Activated CD8-positive, alpha-beta T cell treated with anti-CD3 and anti-CD28 coated beads, Interleukin-2, amount 10 ng/mL, durations not matched to agents 7 days and 5 days (primary cell): ENCODE measurements around the gene LAMTOR1. TPM values are rescaled to one million over a fixed set of nuclear protein-coding genes. Genes with fewer than 3 reads are reported as not detected.

Experiments used
- ATAC-seq: fragments of 150-1000 bp; cut with Tn5 transposase; one replicate; pipeline ENCODE4 v1.10.0; 2021; ENCODE audit warnings: moderate library complexity
- CTCF ChIA-PET: fragments of 350-600 bp; sonication (Branson Sonifier 250); formaldehyde crosslinking; loops from one replicate; lab custom pipeline; 2021; ENCODE audit warnings: antibody characterized with exemption; lab: Charles Lee
- POLR2A ChIA-PET: fragments of 350-600 bp; sonication (Branson Sonifier 250); formaldehyde crosslinking; loops from one replicate; lab custom pipeline; 2021; ENCODE audit warnings: antibody characterized with exemption; lab: Charles Lee
- DNase-seq: peaks from one replicate; pipeline ENCODE4 v3.0.0-alpha.2; 2020
- H3K27ac Mint-ChIP-seq: one replicate; pipeline ENCODE4 v1.8.0; 2021; ENCODE audit warnings: mild to moderate bottlenecking, mixed read lengths
- H3K27me3 Mint-ChIP-seq: one replicate; pipeline ENCODE4 v1.8.0; 2021; ENCODE audit warnings: low read depth, mixed read lengths
- H3K36me3 Mint-ChIP-seq: one replicate; pipeline ENCODE4 v1.8.0; 2021; ENCODE audit warnings: low read depth, mixed read lengths
- H3K4me1 Mint-ChIP-seq: one replicate; pipeline ENCODE4 v1.8.0; 2021; ENCODE audit warnings: low read depth, mixed read lengths
- H3K4me3 Mint-ChIP-seq: one replicate; pipeline ENCODE4 v1.8.0; 2021; ENCODE audit warnings: mild to moderate bottlenecking, mixed read lengths
- H3K9me3 Mint-ChIP-seq: one replicate; pipeline ENCODE4 v1.8.0; 2022; ENCODE audit warnings: mixed read lengths; ENCODE audit not compliant: insufficient read depth
- total RNA-seq, 2 experiments: library from RNA; stranded (reverse); gene quantifications; one replicate each; pipeline ENCODE4 v1.2.3, GENCODE V29; 2021

Gene LAMTOR1
- total RNA-seq, 2 experiments from 2014 or later = 72.7 to 77.0 TPM

DNA sequence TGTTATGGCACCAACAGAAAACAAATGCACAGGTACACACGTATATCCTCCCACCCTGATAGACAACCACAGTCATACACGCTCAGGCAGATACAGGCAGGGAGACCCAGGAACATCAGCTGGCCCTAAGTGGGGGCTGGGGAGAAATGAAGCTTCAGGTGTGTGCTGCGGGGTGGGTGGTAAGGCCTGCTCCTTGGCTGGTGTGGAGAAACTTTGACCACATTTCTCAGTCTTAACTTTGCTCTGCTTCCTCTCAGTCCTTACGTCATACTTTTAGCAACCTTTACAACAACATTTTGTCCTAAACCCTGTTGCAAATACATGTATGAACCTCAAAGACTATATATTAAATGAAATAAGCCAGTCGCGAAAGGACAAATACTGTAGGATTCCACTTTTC lies 16.1 kb upstream of the LAMTOR1 start:
- H3K4me1 Mint-ChIP-seq = peaks cover 6% of the 10 kb centered on the region
- no peak overlapping the region for H3K27ac Mint-ChIP-seq
- CTCF ChIA-PET = interaction anchor here (2.2 kb wide), 1 partner anchor 25 kb away, joined by 7 read pairs; no protein-coding TSS in a partner anchor
- H3K36me3 Mint-ChIP-seq = no peaks in the 10 kb centered on the region
- H3K9me3 Mint-ChIP-seq = no peaks in the 10 kb centered on the region
- ATAC-seq = no peak
- H3K4me3 Mint-ChIP-seq = no peak overlapping the region
- no peak for DNase-seq
- POLR2A ChIA-PET = interaction anchor here (0.7 kb wide), 1 partner anchor 19 kb away, joined by 4 read pairs; no protein-coding TSS in a partner anchor
- no peaks in the 10 kb centered on the region for H3K27me3 Mint-ChIP-seq

DNA sequence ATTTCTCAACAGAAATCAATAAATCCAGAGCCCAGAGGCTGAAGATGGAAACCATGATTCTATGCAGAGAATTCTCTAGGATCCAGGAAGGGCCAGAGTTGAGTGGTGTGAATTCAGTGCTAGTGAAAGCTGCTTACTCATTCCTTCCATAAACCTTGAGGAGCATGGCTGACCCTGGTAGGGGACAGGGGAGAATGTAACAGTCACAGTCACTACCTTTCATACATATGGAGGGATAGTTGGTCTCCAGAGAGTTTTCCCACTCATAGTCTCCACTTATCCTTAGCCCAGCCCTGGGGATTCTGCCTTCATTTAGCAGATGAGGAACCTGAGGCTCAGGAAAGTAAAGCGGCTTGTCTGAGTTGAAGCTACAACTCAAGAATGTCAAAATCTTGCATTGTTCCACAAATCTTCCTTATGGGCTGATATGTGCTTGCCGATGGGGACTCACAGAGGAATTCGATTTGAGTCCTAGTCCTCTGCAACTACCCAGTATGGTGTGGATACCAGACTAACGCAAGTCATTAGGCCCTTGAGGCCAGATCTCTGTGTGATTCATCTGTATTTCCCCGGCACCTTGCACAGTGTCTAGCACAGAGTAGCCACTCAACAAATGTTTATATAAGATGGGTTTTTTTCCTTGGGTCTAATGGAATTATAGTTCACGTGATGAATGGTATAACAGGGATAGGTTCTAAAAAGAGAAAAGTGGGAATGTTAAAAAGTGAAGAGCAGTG lies 13.1 kb upstream of the LAMTOR1 start:
- H3K36me3 Mint-ChIP-seq = peaks cover 2% of the 10 kb centered on the region
- ChIA-PET POLR2A (no interaction called here), CTCF (interaction anchor here (1.0 to 2.7 kb wide), 2 partner anchors 9 to 28 kb away, joined by 3 to 9 read pairs; no protein-coding TSS in a partner anchor)
- H3K9me3 Mint-ChIP-seq = no peaks in the 10 kb centered on the region
- H3K4me1 Mint-ChIP-seq = peaks cover 22% of the 10 kb centered on the region
- ATAC-seq (no peak), DNase-seq (no peak)
- no peaks in the 10 kb centered on the region for H3K27me3 Mint-ChIP-seq
- no peak overlapping the region for H3K4me3 Mint-ChIP-seq
- no peak overlapping the region for H3K27ac Mint-ChIP-seq

DNA sequence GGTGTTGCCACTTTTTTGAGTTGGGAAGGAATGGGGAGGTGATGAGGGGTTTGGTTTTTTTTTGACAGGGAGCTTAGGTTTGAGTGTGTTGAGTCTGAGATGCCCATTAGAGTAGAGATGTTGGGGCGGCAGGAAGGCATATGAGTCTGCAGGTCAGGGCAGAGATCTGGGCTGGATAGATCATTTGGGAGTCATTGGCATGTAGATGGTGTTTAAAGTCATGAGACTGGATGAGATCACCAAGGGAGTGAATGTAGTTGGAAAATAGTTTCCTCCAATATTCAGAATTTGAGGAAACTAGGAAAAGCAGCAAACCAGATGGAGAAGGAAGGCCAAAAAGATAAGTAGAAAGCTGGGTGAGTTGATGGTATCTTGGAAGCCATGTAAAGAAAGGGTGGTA lies 11.5 kb upstream of the LAMTOR1 start:
- no peak overlapping the region for H3K4me3 Mint-ChIP-seq
- ATAC-seq (no peak), DNase-seq (no peak)
- ChIA-PET CTCF (interaction anchor here (2.7 kb wide), 1 partner anchor 29 kb away, joined by 9 read pairs; no protein-coding TSS in a partner anchor), POLR2A (no interaction called here)
- H3K9me3 Mint-ChIP-seq = no peaks in the 10 kb centered on the region
- H3K4me1 Mint-ChIP-seq = peaks cover 26% of the 10 kb centered on the region
- H3K27ac Mint-ChIP-seq = no peak overlapping the region
- no peaks in the 10 kb centered on the region for H3K27me3 Mint-ChIP-seq
- H3K36me3 Mint-ChIP-seq = peaks cover 8% of the 10 kb centered on the region

DNA sequence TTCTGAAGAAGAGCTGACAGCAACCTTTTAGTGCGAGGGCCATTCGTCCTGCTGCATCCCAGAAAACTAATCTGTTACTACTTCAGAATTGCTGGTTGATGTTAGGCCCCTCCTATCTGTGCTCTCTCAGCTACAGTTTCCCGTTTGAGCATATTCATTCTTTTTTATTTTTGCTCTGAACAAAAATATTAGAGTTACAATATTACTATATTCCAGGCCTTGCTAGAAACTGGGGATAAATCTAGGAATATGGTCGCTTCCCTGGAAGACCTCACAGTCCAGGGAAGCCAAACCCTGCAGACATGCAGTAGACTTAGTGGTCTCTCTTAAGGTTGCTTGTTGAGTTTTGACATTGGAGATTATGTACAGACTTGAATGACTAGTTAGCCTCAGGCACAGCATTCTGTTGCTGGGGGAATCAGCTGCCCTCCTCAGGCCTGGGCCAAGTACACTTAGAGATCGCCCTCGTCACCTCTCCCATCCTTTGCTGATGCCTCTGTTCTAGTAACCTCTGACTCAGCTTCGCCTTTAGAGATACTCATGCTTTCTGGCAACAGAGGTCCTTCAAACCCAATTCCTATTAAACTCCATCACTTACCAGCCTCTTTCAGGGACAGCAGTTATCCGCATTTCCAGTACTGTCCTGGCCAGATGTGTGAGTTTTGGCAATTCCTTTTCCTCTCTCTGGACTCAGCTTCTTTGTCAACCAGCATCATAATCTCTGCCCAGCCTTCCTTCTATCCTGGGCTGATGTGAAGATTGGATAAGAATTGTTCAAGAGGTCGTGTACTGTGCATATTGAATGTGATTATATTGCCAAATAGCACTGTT lies 10.1 kb upstream of the LAMTOR1 start:
- ChIA-PET CTCF (interaction anchor here (1.1 to 3.7 kb wide), 6 partner anchors 11 to 321 kb away, joined by 3 to 25 read pairs (median 6); partner anchors contain the start of gene CLPB), POLR2A (interaction anchor here (0.6 to 3.6 kb wide), 16 partner anchors 11 to 1894 kb away, joined by 3 to 45 read pairs (median 4); partner anchors contain the start of genes INPPL1, LAMTOR1, RNF121 and XNDC1N)
- ATAC-seq (no peak), DNase-seq (no peak)
- no peaks in the 10 kb centered on the region for H3K9me3 Mint-ChIP-seq
- H3K36me3 Mint-ChIP-seq = peaks cover 8% of the 10 kb centered on the region
- no peaks in the 10 kb centered on the region for H3K27me3 Mint-ChIP-seq
- H3K27ac Mint-ChIP-seq = peak overlapping the region; percentile 100
- peak overlapping the region; percentile 95 for H3K4me3 Mint-ChIP-seq
- H3K4me1 Mint-ChIP-seq = peaks cover 20% of the 10 kb centered on the region

DNA sequence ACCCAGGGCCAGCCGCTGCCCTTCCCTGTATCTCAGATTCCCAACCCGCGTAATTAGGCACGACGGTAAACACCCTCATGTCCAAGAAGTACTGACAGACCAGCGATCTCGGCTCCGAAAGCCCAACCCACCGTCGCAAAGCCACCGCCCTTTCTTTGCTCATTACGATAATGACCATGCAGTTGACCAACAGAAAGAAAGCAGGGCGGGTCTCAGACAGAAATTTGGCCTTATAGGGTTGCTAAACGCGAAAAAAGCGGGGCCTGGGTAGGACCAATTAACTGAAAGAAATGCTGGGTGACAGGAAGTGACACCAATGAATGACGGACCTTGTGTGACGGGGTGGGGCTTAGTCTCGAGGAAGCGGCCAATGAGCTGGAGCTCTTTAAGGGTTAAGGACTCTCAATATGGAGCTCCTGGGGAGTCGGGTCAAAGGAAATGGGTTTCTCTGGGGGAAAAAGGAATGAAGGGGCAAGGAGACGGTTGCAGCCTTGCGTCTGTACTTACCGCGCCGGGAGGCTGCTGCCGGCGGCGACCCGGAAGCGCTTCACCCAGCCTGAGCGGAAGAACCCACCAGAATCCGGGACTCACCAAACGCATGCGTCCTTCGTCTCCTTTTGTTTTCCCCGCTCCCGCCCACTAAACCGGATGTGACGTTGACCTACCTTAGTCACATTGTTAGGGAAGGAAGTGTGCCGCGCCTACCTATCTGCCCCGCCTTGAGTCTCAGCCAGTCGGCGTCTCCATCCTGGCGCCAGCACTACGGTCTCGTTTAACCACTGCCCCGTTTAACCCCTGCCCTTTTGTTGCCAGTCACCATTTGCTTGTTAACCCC lies 9.3 kb upstream of the LAMTOR1 start, which contains the start of gene ANAPC15:
TSS of gene ANAPC15 (minus strand) at position 553 of the 835 bp plus-strand sequence. CDS start 1,419 bp downstream, outside the sequence.
- H3K36me3 Mint-ChIP-seq = peaks cover 8% of the 10 kb centered on the region
- peak within 1 kb of the TSS; percentile 95 for H3K4me3 Mint-ChIP-seq
- CTCF ChIA-PET = interaction anchor here (1.1 to 3.7 kb wide), 6 partner anchors 10 to 322 kb away, joined by 3 to 25 read pairs (median 6); partner anchors contain the start of gene CLPB
- H3K4me1 Mint-ChIP-seq = peaks cover 20% of the 10 kb centered on the region
- no peaks in the 10 kb centered on the region for H3K9me3 Mint-ChIP-seq
- DNase-seq = peak; percentile 100
- ATAC-seq = peak; percentile 93
- no peaks in the 10 kb centered on the region for H3K27me3 Mint-ChIP-seq
- POLR2A ChIA-PET = interaction anchor here (0.6 to 3.6 kb wide), 17 partner anchors 11 to 1895 kb away, joined by 3 to 45 read pairs (median 4); partner anchors contain the start of genes INPPL1, LAMTOR1, RNF121 and XNDC1N
- peak within 1 kb of the TSS; percentile 100 for H3K27ac Mint-ChIP-seq

DNA sequence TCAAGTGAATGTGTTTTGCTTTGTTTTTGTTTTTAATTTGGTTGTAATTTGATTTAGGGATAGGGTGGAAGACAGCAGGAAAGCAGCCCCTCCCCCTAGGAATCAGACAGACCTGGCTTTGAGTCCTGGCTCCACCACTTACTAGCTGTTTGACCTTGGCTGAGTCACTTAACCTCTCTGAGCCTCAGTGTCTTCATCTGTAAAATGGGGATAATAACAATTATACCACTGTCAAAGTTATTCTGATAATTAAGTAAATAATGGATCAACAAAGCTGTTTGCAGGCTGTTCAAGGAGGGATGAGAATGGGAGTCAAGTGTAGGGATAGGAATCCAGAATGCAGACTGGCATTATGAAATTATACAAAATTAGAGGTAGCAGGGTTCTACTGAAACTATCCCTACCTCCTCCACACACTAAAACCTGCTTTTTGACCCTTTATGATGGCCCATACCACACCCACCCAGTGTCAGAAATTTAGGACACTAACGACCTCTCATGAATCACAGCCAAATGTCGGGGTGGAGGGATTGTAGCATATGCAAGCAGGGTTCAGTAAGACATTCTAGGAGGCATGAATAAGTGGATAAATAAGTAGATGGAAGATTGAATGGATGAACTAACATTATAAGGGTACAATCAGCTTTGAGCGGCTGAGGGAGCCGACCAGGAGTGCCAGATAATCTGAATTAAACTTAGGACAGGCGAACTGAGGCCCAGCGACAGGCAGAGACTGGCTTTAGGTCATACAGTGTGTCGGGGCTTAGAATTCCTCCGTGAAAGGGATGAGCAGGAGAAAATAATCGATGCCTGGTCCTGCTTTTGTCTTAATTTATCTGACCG lies 8.4 kb upstream of the LAMTOR1 start:
- Mint-ChIP-seq H3K27ac (peak overlapping the region; percentile 100), H3K36me3 (peaks cover 8% of the 10 kb centered on the region), H3K4me1 (peaks cover 20% of the 10 kb centered on the region), H3K9me3 (no peaks in the 10 kb centered on the region), H3K4me3 (peak overlapping the region; percentile 95), H3K27me3 (no peaks in the 10 kb centered on the region)
- no peak for ATAC-seq
- no peak for DNase-seq
- POLR2A ChIA-PET = interaction anchor here (0.9 to 3.6 kb wide), 10 partner anchors 10 to 319 kb away, joined by 3 to 45 read pairs (median 4); partner anchors contain the start of genes LAMTOR1, RNF121 and XNDC1N
- CTCF ChIA-PET = interaction anchor here (1.1 to 3.7 kb wide), 7 partner anchors 9 to 323 kb away, joined by 3 to 25 read pairs (median 4); partner anchors contain the start of gene CLPB

DNA sequence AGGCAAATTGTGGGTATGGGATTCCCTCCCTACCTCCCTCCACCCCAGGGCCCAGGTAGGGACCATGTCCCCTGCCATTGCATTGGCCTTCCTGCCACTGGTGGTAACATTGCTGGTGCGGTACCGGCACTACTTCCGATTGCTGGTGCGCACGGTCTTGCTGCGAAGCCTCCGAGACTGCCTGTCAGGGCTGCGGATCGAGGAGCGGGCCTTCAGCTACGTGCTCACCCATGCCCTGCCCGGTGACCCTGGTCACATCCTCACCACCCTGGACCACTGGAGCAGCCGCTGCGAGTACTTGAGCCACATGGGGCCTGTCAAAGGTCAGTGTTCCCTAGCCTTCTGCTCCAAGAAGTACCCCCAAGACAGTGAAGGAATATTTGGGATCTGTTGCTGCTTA lies 2.8 kb upstream of the LAMTOR1 start, which contains the start of gene TOMT:
TSS of gene TOMT (plus strand) at position 37 of the 400 bp plus-strand sequence. CDS start at position 65, 28 bp downstream.
- peaks cover 30% of the 10 kb centered on the region for H3K4me1 Mint-ChIP-seq
- DNase-seq (no peak), ATAC-seq (no peak)
- H3K27ac Mint-ChIP-seq = no peak within 1 kb of the TSS
- no peaks in the 10 kb centered on the region for H3K9me3 Mint-ChIP-seq
- H3K4me3 Mint-ChIP-seq = no peak within 1 kb of the TSS
- no peaks in the 10 kb centered on the region for H3K27me3 Mint-ChIP-seq
- ChIA-PET CTCF (interaction anchor here (0.8 to 1.8 kb wide), 3 partner anchors 14 to 81 kb away, joined by 4 read pairs; no protein-coding TSS in a partner anchor), POLR2A (interaction anchor here (0.7 to 1.4 kb wide), 2 partner anchors 11 to 1027 kb away, joined by 3 read pairs; no protein-coding TSS in a partner anchor)
- peaks cover 23% of the 10 kb centered on the region for H3K36me3 Mint-ChIP-seq

DNA sequence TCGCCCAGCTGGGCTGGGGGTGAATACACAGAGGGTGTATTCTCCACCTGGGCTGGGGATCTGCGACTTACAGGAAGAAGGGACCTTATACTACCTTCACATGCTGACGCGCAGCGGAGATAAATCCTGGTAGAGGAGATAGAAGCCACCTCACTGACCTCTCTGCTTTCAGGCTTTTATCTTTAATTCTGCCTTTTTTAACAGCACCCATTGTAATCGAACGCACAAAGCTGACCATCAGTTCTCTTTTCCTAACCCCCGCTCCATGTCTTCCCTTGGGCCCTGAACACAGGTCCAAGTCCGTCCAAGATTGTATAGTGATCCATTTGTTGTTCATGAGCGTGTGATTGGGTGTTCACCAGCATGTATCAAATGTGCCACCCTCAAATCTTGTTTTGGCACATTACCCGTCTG lies 664 bp upstream of the LAMTOR1 start:
- ChIA-PET CTCF (interaction anchor here (0.8 kb wide), 1 partner anchor 78 kb away, joined by 3 read pairs; no protein-coding TSS in a partner anchor), POLR2A (interaction anchor here (5.4 kb wide), 1 partner anchor 8 kb away, joined by 45 read pairs; the partner anchor contains the start of gene ANAPC15)
- Mint-ChIP-seq H3K27me3 (no peaks in the 10 kb centered on the region), H3K4me1 (peaks cover 38% of the 10 kb centered on the region), H3K27ac (peak overlapping the region; percentile 87), H3K36me3 (peaks cover 25% of the 10 kb centered on the region), H3K9me3 (no peaks in the 10 kb centered on the region), H3K4me3 (peak overlapping the region; percentile 96)
- DNase-seq (no peak), ATAC-seq (no peak)

DNA sequence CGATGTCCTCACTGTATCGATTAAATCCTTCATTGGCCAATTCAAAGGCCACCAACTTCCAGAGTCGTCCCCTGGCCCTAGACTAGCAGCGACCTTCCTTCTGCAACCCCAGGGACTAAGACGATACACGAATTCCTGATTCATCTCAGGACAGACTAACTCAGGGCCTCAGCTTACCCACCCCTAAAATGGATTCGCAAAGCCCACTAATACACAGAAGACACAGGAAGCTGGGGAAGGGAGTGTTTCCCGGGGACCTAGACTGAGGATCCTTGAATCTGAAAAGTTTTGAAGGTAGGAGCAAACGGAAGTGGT lies 509 bp downstream of the LAMTOR1 start:
- Mint-ChIP-seq H3K27ac (peak overlapping the region; percentile 87), H3K27me3 (no peaks in the 10 kb centered on the region), H3K4me3 (peak overlapping the region; percentile 96), H3K36me3 (peaks cover 37% of the 10 kb centered on the region), H3K9me3 (no peaks in the 10 kb centered on the region), H3K4me1 (peaks cover 38% of the 10 kb centered on the region)
- ATAC-seq = no peak
- DNase-seq = no peak
- POLR2A ChIA-PET = interaction anchor here (5.4 kb wide), 1 partner anchor 10 kb away, joined by 45 read pairs; the partner anchor contains the start of gene ANAPC15
- CTCF ChIA-PET = interaction anchor here (0.9 to 4.5 kb wide), 8 partner anchors 8 to 328 kb away, joined by 3 to 48 read pairs (median 4); partner anchors contain the start of gene ANAPC15
